ENCODE results near the gene NR0B1. TPM values are rescaled to one million over a fixed set of nuclear protein-coding genes. Genes with fewer than 3 reads are reported as not detected.

The NR0B1 gene
- 0.23 TPM in 1 of 2 replicates, not detected in the other for total RNA-seq

- DNase-seq (ENCODE audit: extremely low read depth, low read depth, low spot score): no peak
Observed at GRCh38 chrX:30309139-30309571, at the start of gene NR0B1. TSS of gene NR0B1 (minus strand) at chrX:30309390. CDS start at chrX:30309363, 27 bp downstream.

GRCh38 chrX:30349946-30350345 lies 40.8 kb upstream of the NR0B1 start:
- no peak for DNase-seq (ENCODE audit: extremely low read depth, low read depth, low spot score)

GRCh38 chrX:30343206-30343605 lies 34.0 kb upstream of the NR0B1 start:
- no peak for DNase-seq (ENCODE audit: extremely low read depth, low read depth, low spot score)

GRCh38 chrX:30340753-30341152 lies 31.6 kb upstream of the NR0B1 start:
- DNase-seq (ENCODE audit: extremely low read depth, low read depth, low spot score): no peak

GRCh38 chrX:30327762-30328161 lies 18.6 kb upstream of the NR0B1 start:
- no peak for DNase-seq (ENCODE audit: extremely low read depth, low read depth, low spot score)

GRCh38 chrX:30317308-30317707 lies 8.1 kb upstream of the NR0B1 start:
- DNase-seq (ENCODE audit: extremely low read depth, low read depth, low spot score): no peak

GRCh38 chrX:30313322-30313721 lies 4.1 kb upstream of the NR0B1 start:
- no peak for DNase-seq (ENCODE audit: extremely low read depth, low read depth, low spot score)

GRCh38 chrX:30312858-30313257 lies 3.7 kb upstream of the NR0B1 start:
- no peak for DNase-seq (ENCODE audit: extremely low read depth, low read depth, low spot score)

- no peak for DNase-seq (ENCODE audit: extremely low read depth, low read depth, low spot score)
Observed at GRCh38 chrX:30310429-30311206, 1.4 kb upstream of the NR0B1 start.

- DNase-seq (ENCODE audit: extremely low read depth, low read depth, low spot score): no peak
Observed at GRCh38 chrX:30308263-30309138, 689 bp downstream of the NR0B1 start.

- no peak for DNase-seq (ENCODE audit: extremely low read depth, low read depth, low spot score)
Observed at GRCh38 chrX:30307466-30307865, 1.7 kb downstream of the NR0B1 start.

- DNase-seq (ENCODE audit: extremely low read depth, low read depth, low spot score): no peak
Observed at GRCh38 chrX:30304866-30305265, 4.3 kb downstream of the NR0B1 start.

GRCh38 chrX:30302956-30303355 lies 6.2 kb downstream of the NR0B1 start:
- no peak for DNase-seq (ENCODE audit: extremely low read depth, low read depth, low spot score)

GRCh38 chrX:30301963-30302362 lies 7.2 kb downstream of the NR0B1 start:
- no peak for DNase-seq (ENCODE audit: extremely low read depth, low read depth, low spot score)

- DNase-seq (ENCODE audit: extremely low read depth, low read depth, low spot score): no peak
Observed at GRCh38 chrX:30301208-30301607, 8.0 kb downstream of the NR0B1 start.

GRCh38 chrX:30296408-30297254 lies 12.6 kb downstream of the NR0B1 start:
- no peak for DNase-seq (ENCODE audit: extremely low read depth, low read depth, low spot score)

GRCh38 chrX:30283456-30284200 lies 25.6 kb downstream of the NR0B1 start:
- peak; percentile 75 for DNase-seq (ENCODE audit: extremely low read depth, low read depth, low spot score)

GRCh38 chrX:30282527-30282926 lies 26.7 kb downstream of the NR0B1 start:
- no peak for DNase-seq (ENCODE audit: extremely low read depth, low read depth, low spot score)

GRCh38 chrX:30280428-30280827 lies 28.8 kb downstream of the NR0B1 start:
- DNase-seq (ENCODE audit: extremely low read depth, low read depth, low spot score): no peak

- DNase-seq (ENCODE audit: extremely low read depth, low read depth, low spot score): no peak
Observed at GRCh38 chrX:30278365-30278764, 30.8 kb downstream of the NR0B1 start.
